T47D (cell line): ENCODE results near the gene MRPL49.
"Not testable (repeated sequence)": the region's sequence is repeated elsewhere in the genome, so short reads cannot be mapped to it uniquely, and the experiment has no call there.

Experiments
- DNase-seq, 2 experiments: peaks; one replicate each; pipeline versions ENCODE4 v3.0.0 to v3.0.0-alpha.2; 2011 to 2012; ENCODE audit warnings: low read depth in 1 of 2, low spot score in 1 of 2
- JUND ChIP-seq: IDR thresholded peaks from 2 replicates; pipeline ENCODE4 v1.6.1; 2012; ENCODE audit warnings: low read depth
- in situ Hi-C: cut with HindIII; loops from 2 replicates; pipeline ENCODE4 v1.10.0; 2016; ENCODE audit warnings: low sequenced_read_pairs, low pct_unique_long_range_greater_than_20kb

The MRPL49 gene

GRCh38 chr11:65134952-65135632, 13.0 kb downstream of the MRPL49 start:
- in situ Hi-C loops = no loop called here
- peak; percentile 99 for DNase-seq
- no peak for TF ChIP-seq JUND

GRCh38 chr11:65135633-65136145, 13.6 kb downstream of the MRPL49 start:
- TF ChIP-seq JUND = no peak
- no peak for DNase-seq
- in situ Hi-C loops = no loop called here

- no peak for TF ChIP-seq JUND
- in situ Hi-C loops = no loop called here
- DNase-seq = no peak
These were observed 14.5 kb downstream of the MRPL49 start for GRCh38 chr11:65136515-65137096.

- TF ChIP-seq JUND = no peak
- no peak for DNase-seq
- in situ Hi-C loops = no loop called here
These were observed 19.9 kb downstream of the MRPL49 start for GRCh38 chr11:65141896-65142494.

- no peak for TF ChIP-seq JUND
- in situ Hi-C loops = no loop called here
- no peak for DNase-seq
These were observed 25.4 kb downstream of the MRPL49 start for GRCh38 chr11:65147352-65148075.

GRCh38 chr11:65148657-65149056, 26.5 kb downstream of the MRPL49 start:
- in situ Hi-C loops = no loop called here
- no peak for TF ChIP-seq JUND
- DNase-seq = no peak

- DNase-seq, in situ Hi-C loops: not testable (repeated sequence)
These were observed 28.0 kb downstream of the MRPL49 start for GRCh38 chr11:65150131-65150508.

GRCh38 chr11:65150509-65151299, 28.6 kb downstream of the MRPL49 start:
- TF ChIP-seq JUND = no peak
- peak; percentile 28 to 83 for DNase-seq
- in situ Hi-C loops = no loop called here

- no peak for TF ChIP-seq JUND
- in situ Hi-C loops = no loop called here
- no peak for DNase-seq
These were observed 29.3 kb downstream of the MRPL49 start for GRCh38 chr11:65151331-65151899.

GRCh38 chr11:65152122-65152521, 30.0 kb downstream of the MRPL49 start:
- no peak for TF ChIP-seq JUND
- no peak for DNase-seq
- in situ Hi-C loops = no loop called here

- in situ Hi-C loops = no loop called here
- no peak for TF ChIP-seq JUND
- no peak for DNase-seq
These were observed 34.1 kb downstream of the MRPL49 start for GRCh38 chr11:65156256-65156655.

GRCh38 chr11:65156926-65157325, 34.8 kb downstream of the MRPL49 start:
- in situ Hi-C loops = no loop called here
- DNase-seq = no peak
- TF ChIP-seq JUND = no peak
